H1 (cell line): ENCODE data around the gene KCNC1. TPM values are rescaled to one million over a fixed set of nuclear protein-coding genes. Genes with fewer than 3 reads are reported as not detected.

ENCODE experiments used
- ASH2L ChIP-seq: fragments of 200-600, 300-600 bp; sonication (generic); IDR thresholded peaks from one replicate; pipeline ENCODE4 v1.7.1; 2017; ENCODE audit warnings: low read length
- ATF3 ChIP-seq: IDR thresholded peaks from 2 replicates; pipeline ENCODE4 v1.6.1; 2011; ENCODE audit warnings: low read depth, mild to moderate bottlenecking, low read length; ENCODE audit not compliant: insufficient read depth
- CTCF ChIP-seq, 3 experiments: IDR thresholded peaks; 1 replicate in 2 of 3; 2 replicates in 1 of 3; pipeline versions ENCODE4 v1.5.1 to v1.6.1; 2011; ENCODE audit warnings: low read length in 3 of 3, mild to moderate bottlenecking in 3 of 3, inconsistent platforms in 2 of 3, low read depth in 1 of 3, moderate library complexity in 1 of 3; ENCODE audit not compliant: insufficient read depth in 1 of 3; ENCODE audit errors: control extremely low read depth in 1 of 3
- POU5F1 ChIP-seq: IDR thresholded peaks from 2 replicates; pipeline ENCODE4 v1.6.1; 2011; ENCODE audit warnings: low read depth, mild to moderate bottlenecking, low read length, moderate library complexity
- RFX5 ChIP-seq: IDR thresholded peaks from 2 replicates; pipeline ENCODE4 v1.6.1; 2011; ENCODE audit warnings: low read depth, low read length, improper control_type of control experiment, borderline replicate concordance
- SIN3A ChIP-seq, 2 experiments: IDR thresholded peaks in 1 of 2; conservative IDR thresholded peaks in 1 of 2; 2 replicates each; pipeline ENCODE4 v1.6.1; 2011 to 2012; ENCODE audit warnings: low read length in 2 of 2, improper control_type of control experiment in 1 of 2, low read depth in 1 of 2, mild to moderate bottlenecking in 1 of 2
- TEAD4 ChIP-seq: IDR thresholded peaks from 2 replicates; pipeline ENCODE4 v1.6.1; 2012; ENCODE audit warnings: low read depth, low read length, inconsistent platforms, mixed read lengths
- USF2 ChIP-seq: IDR thresholded peaks from 2 replicates; pipeline ENCODE4 v1.6.1; 2011; ENCODE audit warnings: low read length, improper control_type of control experiment
- polyA plus RNA-seq, 7 experiments: library from polyadenylated mRNA; depleted of rRNA in 3 of 7; stranded (reverse) in 5 of 7; unstranded in 2 of 7; fragments of >200 nt in 5 of 7; fragments of 200-250 nt in 2 of 7; gene quantifications; 1 replicate in 5 of 7; 2 replicates in 1 of 7; 4 replicates in 1 of 7; pipeline versions ENCODE4 v1.2.1 to v1.2.3, GENCODE V29; 2011 to 2013; ENCODE audit warnings: missing spikeins in 2 of 7, mixed read lengths in 2 of 7
- total RNA-seq: library from RNA; stranded (reverse); fragmentation: NEBNext Ultra II Directional; extraction: Animal tissue kit (Norgen Biotek cat#: 25700); gene quantifications from 2 replicates; pipeline ENCODE4 v1.2.1, GENCODE V29; 2021

Gene KCNC1
- total and polyA plus RNA-seq, 2 of the 8 experiments (the other 6 are each of a cell fraction or from before 2014, with no cell fraction given), result 0.11 to 0.26 TPM

GRCh38 chr11:17821648-17822400 is 87.2 kb downstream of the KCNC1 start (continued):
- TF ChIP-seq CTCF (IDR thresholded peaks at IDR 0.05; ENCODE audit: control extremely low read depth in 1 of 3, insufficient read depth in 1 of 3, low read depth in 1 of 3, low read length in 3 of 3), result no peak
- TF ChIP-seq ATF3, result no peak
- no peak for TF ChIP-seq POU5F1
- TF ChIP-seq USF2, result no peak
- no peak for TF ChIP-seq RFX5
- no peak for TF ChIP-seq SIN3A (conservative IDR thresholded peaks at IDR 0.05 in 1 of 2, IDR thresholded peaks at IDR 0.05 in 1 of 2; ENCODE audit: low read depth in 1 of 2, low read length in 2 of 2)
- TF ChIP-seq ASH2L, result no peak
- no peak for TF ChIP-seq TEAD4
